IPS-18c (cell line): ENCODE measurements around the gene ITPK1.

Experiments
- H3K4me3 ChIP-seq: 2 replicates; pipeline ENCODE4 v1.7.0; 2013; ENCODE audit warnings: low read depth, mild to moderate bottlenecking, low read length, moderate library complexity; ENCODE audit not compliant: insufficient read depth
- H3K9me3 ChIP-seq: one replicate; pipeline ENCODE4 v1.6.1; 2013; ENCODE audit warnings: mild to moderate bottlenecking, low read length, moderate library complexity; ENCODE audit not compliant: control insufficient read depth, insufficient read depth

ITPK1 gene

DNA sequence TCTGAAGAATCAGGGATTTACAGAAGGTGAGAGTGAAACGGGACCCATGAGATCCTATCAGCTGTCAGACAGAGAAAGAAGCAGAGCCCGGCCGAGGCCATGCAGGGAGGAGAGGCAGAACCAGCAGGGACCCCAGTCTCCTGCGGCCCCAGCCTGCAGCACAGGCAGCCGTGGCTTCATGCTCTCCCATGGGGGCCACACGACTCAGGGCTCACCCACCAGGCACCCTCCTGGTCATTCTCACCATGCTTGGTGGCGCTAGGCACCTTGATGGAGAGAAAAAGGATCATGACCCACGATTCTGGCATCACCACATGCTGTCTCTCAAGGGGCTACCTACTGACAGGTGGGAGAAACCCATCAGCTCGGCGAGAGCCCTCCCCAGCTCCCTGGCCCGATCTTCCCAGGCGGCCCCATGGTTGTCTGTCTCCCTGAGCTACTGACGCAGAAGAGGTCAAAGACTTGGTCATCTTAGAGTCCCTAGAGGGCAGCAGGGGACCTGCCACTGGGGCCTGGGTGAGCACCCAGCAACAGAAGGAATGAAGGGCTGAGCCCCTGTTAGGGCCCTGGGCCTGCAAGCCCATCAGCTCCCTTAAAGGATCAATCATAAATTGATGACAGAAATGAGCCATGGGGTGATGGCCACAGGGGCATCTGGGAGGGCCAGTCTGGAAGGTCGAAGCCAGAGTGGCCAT lies 58.0 kb downstream of the ITPK1 start:
- Histone ChIP-seq H3K4me3 (no peak overlapping the region), H3K9me3 (no peaks in the 10 kb centered on the region)

DNA sequence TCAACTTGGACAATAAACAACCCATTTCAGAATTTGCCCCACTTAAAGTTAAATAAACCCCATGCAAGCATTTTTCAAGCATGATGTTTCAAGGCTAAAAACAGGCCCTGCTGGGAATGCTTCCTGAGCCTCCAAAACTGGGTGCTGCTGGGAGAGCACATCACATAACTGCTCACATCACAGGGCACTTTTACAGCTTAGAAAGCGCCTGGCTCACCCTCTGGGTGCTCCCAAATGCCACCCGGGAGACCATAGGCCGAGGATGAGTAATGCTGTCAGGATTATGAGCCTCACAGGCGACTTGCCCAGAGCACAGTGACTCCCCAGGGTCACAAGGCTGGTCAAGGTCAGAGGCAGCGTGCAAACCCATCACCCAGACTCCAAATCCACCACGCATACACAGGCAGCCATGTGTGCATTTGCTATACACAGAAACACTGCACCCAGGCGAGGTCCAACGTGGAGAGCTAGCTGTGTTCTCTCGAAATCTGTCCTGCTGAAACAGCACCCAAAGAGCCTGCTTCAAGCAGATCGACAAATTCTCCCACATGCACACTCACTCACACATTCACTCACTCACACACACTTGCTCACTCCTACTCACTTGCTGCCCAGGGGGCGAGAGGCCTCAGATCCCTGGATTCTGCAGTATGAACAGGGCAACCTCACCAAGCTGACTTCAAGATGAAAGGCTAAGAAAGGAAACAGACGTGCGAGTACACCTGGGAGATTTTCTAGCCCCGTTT lies 58.7 kb downstream of the ITPK1 start:
- no peaks in the 10 kb centered on the region for H3K9me3 ChIP-seq
- H3K4me3 ChIP-seq = no peak overlapping the region

DNA sequence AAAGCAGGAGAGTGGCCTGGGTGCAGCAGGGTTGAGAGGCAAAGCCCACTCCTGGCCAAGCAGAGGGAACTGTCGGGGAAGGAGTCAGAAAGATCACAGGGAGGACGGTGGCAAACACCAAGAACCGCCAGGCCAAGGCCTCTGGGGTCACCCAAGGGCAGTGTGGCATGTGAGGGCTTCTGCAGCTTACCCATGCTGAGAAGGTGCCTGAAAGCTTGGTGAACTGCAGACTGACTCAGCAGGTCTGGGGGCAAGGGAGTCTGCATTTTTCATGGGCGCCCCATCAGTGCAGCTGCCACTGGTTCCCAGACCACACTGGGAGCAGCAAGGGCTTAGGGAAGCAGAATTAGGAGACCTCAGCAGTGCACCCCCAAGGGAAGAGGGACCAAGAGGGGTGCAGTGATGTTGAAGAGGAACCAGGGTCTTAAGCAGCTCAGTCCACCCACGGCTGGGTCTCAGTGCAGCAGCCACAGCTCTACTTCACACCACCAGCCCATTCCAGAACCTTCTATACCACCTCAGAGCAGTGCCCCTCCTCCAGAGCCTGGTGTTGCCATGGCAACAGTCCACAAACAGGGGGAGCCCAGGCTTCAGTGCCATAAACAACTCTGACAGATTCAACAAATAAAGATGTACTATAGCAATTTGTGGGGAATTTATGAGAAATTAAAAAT lies 59.4 kb downstream of the ITPK1 start:
- no peaks in the 10 kb centered on the region for H3K9me3 ChIP-seq
- H3K4me3 ChIP-seq = no peak overlapping the region

DNA sequence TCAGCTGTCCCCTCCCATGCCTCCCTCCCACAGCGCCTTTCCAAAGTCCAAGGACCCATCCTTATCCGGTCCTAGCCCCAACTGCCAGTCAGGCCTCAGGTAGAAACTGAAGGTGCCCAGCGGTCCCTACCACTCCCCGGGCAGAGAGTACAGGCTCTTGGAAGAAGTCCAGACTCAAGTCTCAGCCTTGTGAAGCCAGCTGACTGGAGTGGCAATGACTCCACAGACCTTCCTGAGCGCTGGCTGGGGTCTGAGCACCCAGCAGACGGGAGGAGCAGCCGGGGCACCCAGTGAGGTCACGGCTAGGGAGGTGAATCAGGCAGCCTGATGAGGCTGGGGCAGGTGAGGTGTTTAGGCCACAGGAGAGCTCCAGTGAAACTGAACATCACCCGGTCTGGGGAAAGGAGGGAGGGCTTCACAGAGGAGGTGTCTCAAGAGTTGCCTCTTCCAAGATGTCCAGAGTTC lies 60.0 kb downstream of the ITPK1 start:
- Histone ChIP-seq H3K9me3 (no peaks in the 10 kb centered on the region), H3K4me3 (no peak overlapping the region)

DNA sequence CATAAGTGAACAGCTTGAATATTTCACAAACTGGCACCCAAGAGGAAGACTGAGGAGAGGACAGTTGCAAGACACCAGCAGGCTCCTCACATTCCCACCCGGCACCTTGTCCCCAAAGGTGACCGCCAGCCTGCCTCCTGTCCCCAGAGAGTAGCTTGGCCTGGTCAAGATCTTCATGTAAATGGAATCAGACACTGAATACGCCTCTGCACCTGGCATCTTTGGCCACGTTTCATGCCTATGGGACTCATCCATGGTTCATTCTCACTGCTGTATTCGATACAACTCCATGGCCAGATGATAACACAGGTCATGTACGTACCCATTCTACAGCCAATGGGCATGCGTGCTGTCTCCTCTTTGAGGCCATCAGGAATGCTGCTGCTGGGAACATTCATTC lies 60.8 kb downstream of the ITPK1 start:
- H3K9me3 ChIP-seq = no peaks in the 10 kb centered on the region

DNA sequence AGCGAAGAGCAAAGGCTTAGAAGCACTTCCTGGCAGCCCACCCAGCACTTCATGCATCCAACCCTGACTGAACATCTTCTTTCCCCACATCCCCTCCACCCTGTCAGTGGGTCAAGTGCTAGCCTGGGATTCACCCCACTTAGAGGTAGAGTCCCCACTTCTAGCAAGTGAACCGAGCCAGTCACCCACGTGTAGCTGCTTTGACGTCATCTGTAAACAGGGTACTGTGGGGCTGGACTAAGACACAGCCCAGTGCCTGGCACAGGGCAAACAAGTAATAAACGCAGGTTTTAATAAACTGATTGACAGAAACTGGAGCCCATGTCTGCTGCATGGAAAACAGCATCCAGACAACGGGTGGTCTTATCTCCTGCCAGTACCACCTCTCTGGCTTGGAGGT lies 61.7 kb downstream of the ITPK1 start:
- H3K4me3 ChIP-seq = no peak overlapping the region
- H3K9me3 ChIP-seq = no peaks in the 10 kb centered on the region

More for the DNA sequence above, 60.8 kb downstream of the ITPK1 start:
- no peak overlapping the region for H3K4me3 ChIP-seq

DNA sequence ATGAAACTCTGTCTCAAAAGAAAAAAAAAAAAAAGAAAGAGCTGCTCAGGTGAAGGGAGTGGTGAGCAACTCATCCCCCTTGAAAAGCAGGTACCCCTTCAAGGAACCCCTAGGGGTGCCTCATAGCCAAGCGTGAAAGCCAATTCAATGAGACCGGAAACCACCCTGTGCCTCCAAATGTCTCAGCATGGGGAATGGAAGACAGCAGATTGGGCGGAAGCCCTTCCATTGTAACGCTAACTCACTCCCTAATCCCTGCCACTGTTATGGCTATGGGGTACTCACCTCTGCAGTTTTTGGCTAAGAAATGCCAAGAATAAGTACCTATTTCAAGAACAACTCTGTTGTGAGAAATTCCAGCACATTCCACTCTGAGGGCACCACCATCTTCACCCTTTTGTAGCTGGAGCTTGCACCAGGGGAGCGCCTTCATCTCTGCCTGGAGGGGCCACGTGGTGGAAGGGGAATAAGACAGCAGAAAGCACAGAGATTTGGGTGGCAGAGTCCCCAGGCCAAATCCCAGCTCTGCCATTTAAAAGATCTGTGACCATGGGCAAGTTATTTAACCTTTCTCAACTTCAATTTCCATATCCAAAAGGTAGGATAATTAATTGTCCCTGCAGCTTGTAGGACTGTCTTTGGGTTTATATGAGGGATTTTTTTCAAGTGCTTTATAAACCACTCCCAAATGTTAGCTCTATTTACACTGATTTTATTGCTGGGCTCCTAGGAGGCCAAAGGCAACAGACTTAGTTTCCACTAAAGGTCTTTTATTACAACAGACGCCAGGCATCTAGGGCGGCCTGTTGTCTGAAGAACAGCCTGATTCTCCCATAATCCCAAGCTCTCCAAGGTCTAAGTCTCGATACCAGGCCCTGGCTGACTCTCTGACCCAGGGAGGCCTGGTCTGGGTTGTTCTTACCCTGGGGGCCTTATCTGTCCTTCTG lies 63.9 kb downstream of the ITPK1 start:
- Histone ChIP-seq H3K9me3 (no peaks in the 10 kb centered on the region), H3K4me3 (no peak overlapping the region)

DNA sequence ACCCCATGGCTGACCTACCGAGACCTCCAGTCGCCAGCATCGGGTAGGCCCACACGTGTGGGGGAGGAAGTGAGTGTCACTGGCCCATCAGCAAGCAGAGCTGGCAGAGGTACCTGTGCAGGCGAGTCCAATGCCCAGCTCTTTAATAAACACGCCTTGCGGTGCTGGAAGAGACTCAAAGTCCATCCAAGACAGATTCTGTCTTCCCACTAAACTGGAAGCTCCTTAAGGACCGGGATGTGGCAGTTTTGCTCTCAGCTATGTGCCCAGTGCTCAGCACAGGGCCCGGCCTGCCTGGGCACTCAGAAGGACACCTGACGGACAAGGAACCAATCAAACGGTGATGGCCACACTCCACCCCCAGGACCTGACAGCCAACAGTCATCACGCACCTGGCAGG lies 65.0 kb downstream of the ITPK1 start:
- Histone ChIP-seq H3K9me3 (no peaks in the 10 kb centered on the region), H3K4me3 (no peak overlapping the region; the same call in 1 of the 2 replicates)

DNA sequence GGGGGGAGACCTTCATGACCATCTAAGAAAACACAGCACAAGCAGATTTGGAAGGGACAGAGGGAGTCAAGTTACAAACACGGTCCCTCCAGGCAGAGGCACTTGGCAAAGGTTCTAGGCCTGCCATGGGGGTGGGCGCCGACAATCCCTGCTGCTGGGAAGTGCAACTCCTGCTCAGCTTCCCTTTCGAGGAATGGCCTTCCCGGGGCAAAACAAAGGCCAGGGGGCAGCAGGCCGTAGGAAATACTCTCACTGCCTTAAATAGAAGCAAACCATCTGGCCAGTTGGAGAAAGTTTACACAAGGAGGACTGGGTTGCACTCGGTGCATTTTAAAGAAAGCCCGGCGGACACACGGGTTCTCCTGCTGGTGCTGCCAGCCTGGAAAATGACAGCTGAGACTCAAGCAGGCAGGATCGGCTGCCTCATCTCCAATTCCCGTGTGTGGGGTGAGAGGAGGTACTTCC lies 65.8 kb downstream of the ITPK1 start:
- Histone ChIP-seq H3K9me3 (no peaks in the 10 kb centered on the region), H3K4me3 (no peak overlapping the region)

DNA sequence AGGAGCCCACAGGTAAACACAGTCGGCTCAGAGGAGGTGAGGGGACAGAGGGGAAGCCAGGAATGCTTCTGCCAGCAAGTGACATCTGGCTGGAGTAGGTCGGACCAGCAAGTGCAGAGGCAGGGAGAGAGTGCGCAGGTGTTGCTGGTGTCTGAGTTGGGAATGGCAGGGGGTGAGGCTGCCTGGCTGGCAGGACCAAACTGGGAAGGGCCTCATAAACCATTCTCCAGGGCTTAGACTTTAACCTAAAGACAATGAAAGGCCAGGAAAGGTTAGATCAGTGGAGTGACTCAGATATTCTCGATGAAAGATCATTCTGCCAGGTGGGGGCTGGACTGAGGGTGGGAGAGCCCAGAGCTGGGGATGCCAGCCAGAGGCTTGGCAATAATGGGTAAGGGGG lies 66.4 kb downstream of the ITPK1 start:
- H3K4me3 ChIP-seq = no peak overlapping the region
- H3K9me3 ChIP-seq = no peaks in the 10 kb centered on the region

DNA sequence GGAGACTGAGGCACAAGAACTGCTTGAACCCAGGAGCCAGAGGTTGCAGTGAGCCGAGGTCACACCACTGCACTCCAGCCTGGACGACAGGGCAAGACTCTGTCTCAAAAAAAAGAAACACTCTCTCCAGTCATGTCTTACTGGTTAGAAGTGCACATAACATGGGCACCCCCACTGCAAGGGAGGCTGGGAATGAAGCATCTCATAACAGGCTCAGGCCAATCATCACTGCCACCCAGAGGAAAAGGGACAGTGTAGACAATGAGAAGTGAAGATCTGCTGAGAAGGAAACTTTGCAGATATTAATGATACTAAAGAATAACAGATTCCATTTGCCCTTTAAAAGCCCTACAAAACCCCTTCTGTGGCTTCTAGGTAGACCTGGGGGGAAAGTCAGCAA lies 66.9 kb downstream of the ITPK1 start:
- no peak overlapping the region for H3K4me3 ChIP-seq

DNA sequence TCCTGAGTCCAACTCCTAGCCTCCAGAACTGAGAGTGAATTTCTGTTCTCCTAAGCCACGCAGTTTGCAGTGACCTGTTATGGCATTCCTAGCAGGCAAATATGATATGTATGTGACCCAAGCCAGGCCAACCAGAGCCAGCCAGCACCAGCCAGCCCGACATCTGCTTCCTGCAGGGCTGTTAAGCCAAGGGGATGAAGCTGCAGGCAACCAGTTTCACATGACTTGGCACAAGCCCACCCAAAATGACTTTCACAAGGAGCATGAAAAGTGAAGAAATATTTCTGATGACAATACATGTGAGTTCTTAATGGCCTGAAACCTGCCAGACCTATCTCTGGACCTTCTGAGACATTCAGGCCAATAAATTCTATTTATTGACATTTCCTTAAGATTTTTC lies 68.1 kb downstream of the ITPK1 start:
- no peaks in the 10 kb centered on the region for H3K9me3 ChIP-seq
- H3K4me3 ChIP-seq = no peak overlapping the region

More for the DNA sequence above, 66.9 kb downstream of the ITPK1 start:
- H3K9me3 ChIP-seq = no peaks in the 10 kb centered on the region

DNA sequence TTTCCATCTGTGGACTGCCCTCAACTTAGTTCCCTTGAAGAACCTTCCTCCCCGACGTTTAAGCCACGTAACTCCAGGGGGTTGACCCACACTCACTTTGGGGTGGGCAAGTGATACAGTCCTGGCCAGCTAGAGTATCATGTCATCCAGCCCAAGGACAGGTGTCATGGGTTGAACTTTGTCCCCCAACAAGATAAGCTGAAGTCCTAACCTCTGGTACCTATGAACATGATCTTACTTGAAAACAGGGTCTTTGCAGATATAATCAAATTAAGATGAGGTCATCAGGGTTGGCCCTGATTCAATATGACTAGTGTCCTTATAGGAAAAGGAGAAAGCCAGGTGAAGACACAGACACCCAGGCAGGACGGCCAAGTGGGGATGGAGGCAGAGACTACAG lies 68.6 kb downstream of the ITPK1 start:
- no peaks in the 10 kb centered on the region for H3K9me3 ChIP-seq
- no peak overlapping the region for H3K4me3 ChIP-seq

DNA sequence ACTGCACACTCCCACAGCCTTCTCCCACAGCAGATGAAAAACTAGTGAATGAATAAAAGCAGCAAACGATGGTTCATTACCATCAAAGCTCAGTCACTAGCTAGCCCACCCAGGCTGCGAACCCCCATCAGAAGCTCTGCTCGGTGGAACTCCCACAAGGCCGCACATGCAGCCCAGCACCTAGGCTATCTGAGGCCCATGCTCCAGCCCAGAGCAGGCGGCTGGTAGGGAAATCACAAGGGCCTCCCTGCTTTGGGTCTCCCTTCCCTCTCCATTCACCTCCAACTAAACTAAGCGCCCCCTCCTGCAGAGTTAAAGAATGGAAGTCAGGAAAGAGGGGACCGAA lies 69.0 kb downstream of the ITPK1 start:
- H3K9me3 ChIP-seq = no peaks in the 10 kb centered on the region
- H3K4me3 ChIP-seq = no peak overlapping the region

DNA sequence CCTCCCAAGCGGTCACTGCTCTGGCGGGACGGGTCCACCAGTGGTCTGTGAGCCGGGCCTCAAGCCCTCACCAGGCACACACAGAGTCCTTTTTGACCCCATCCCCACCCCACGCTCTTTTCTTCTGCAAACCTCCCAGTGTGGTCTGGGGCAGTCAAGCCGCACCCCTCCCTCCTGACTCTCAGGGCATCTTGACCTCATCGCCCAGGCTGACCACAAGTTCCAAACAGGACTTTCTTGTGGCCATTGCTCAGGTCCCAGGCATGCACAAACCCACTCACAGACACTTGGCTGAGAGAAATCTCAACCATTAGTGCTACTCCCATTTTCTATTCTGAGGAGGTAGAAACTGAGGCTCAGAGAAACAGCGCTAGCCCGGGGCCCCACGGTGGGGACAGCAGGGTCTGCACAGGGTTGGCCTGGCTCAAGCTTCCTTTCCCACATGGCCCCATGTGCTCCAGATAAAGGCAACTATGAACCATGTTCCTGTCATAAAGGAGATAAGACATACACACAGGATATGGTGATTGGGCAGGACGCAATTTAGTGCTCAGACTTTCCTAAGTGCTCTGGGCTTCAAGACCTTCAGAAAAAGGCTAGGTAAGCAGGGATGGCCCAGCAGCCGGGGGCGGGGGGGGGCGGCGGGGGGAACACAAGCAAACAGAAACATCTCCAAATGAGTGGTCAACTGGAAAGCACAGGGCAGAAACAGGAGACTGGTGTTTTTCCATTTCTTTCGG lies 69.6 kb downstream of the ITPK1 start:
- H3K4me3 ChIP-seq = no peak overlapping the region

DNA sequence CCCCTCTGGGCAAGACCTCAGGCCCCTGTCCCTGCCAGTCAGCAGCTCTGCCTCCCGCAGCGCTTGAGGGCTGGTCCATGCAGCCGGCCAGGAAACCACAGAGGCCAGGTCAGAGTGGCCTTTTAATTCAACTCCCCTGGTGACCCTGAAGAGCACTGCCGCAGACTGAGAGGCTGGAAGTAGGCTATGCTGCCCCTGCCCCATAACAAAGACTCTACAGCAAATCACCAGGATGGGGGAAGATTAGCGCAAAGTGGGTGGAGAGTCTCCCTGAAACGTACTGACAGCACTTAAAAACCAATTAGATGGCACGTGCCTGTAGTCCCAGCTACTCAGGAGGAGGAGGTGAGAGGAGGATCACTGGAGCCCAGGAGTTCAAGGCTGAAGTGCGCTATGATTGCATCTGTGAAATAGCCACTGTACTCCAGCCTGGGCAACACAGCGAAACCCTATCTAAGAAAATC lies 70.5 kb downstream of the ITPK1 start:
- Histone ChIP-seq H3K9me3 (no peaks in the 10 kb centered on the region), H3K4me3 (no peak overlapping the region)

More for the DNA sequence above, 69.6 kb downstream of the ITPK1 start:
- no peaks in the 10 kb centered on the region for H3K9me3 ChIP-seq
